GM18907 (cell line): ENCODE results near the gene VKORC1.

Source experiments
- ATAC-seq: cut with Tn5 transposase; IDR thresholded peaks from one replicate; pipeline ENCODE4 v1.9.1; 2021; ENCODE audit warnings: mild to moderate bottlenecking, moderate library complexity; ENCODE audit not compliant: unreplicated experiment

Gene VKORC1

DNA sequence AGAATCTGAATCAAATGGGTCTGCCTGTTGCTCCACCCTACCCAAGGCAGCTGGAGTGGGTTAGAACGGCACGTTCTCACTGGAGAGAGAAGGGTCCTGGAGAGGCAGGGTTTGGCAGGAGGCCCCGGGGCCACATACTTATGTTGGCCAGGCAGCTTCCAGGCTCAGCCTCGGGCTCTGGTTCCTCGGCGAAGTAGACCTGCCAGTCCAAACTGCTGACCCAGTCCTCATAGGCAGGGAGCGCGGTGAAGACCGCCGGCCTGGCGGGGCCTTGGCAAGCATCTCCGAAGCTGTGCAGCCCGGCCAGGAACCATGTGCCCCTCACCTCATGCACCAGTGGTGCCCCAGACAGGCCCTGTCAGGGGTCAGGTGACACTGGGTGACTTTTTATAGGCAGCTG, 10.6 kb downstream of the VKORC1 start:
- ATAC-seq = no peak

DNA sequence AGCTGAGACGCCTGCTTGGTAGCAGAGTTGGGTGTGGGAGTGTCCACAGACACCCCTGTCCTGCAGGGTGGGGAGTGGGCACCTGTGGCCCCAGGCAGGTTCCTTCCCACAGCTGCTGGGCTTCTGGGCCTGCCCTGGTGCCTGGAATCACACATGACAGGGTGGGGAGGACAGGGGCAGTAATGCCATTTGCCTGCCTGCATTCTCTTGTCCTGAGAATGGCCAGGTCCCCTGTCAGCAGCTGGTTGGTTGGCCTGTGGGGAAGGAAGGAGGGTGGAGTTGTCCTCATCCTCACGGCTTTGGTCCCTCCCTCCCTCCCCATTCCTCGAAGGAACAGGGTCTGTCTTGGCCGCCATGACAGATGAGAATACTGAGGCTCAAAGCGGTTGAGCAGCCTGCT, 11.0 kb downstream of the VKORC1 start:
- ATAC-seq = no peak

DNA sequence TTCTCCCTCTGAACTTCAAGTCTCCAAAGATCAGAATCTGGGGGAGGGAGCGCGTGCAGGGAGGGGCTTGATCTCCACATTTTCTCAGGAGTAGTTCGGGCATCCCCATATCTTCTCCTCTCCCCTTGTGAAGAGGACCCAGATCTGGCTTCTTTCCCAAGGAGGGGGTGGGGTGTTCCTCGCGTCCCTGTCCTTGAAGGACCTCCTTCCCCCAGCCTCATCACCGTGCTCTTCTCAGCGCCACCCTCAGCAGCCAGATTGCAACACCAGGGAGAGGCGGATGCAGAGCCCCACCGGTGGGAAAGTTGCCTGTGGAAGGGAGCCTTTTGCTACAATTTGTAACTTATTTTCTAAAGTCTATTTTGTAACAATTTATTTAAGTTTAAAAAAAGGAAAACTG, 11.5 kb downstream of the VKORC1 start:
- ATAC-seq = no peak

DNA sequence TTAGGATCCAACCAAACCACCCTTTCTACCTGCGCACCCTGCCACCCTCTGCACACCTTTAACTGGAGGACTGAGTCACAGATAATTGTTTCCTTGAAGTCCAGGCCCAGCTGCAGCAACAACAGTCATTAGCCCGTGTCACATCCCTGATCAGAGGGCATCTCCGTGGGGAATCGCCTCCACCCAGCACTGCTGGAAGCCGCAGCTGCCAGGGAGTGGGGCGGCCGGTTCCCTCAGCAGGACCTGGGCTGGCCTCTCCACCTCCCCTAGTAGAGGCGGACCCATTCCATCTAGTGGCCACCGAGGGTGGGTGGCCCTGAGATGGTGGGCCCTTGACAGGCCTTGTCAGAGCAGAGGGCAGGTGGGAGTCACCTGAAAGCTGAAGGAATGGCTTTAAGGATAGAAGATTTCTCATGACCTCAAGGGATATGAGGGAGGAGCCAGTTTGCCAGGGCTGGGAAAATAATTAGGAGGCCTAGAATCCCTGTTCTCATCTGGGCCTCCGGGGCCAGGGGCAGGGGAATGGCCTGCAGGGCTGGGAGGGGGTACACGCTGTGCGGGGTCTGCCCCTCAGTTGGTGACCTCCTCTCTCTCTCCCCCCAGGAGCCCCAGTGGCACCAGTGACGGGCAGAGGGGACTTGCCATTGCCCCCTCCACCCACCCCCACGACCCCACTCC, 12.1 kb downstream of the VKORC1 start:
- no peak for ATAC-seq

DNA sequence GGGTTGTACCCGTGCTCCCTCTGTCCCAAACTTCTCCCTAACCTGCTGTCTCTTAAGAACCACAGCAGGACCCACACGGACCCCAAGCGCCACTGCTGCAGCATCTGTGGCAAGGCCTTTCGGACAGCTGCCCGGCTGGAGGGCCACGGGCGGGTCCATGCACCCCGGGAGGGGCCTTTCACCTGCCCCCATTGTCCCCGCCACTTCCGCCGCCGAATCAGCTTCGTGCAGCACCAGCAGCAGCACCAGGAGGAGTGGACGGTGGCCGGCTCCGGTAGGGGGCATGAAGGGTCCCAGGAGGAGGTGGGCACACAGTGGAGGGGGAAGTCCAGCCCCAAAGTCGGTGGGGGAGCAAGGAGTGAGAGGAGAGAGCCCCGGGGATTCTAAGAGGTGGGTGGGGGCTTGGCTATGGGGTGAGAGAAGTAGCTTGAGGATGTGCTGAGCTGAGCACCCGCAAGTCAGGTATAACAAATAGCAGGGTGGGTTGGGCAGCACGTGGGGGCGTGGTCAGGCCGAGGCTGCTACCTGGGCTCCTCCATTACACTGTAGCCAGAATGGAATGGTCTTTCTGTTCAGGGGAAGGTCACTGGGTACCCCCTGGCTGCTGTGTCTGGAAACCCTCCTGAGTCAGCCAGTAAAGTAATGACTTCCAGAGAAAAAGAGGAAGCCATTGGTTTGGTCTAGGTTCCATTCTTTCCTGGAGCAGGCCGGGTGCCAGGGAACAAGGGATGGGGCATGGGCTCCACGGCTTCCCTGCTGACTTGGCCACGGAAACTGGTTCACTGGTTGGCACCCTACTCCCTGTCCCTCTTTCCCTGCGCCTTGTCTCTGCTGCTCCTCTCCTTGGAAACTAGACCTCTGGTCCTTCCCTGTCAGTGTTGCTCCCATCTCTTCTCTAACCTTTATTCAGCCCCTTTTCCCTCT, 12.9 kb downstream of the VKORC1 start:
- ATAC-seq = no peak

DNA sequence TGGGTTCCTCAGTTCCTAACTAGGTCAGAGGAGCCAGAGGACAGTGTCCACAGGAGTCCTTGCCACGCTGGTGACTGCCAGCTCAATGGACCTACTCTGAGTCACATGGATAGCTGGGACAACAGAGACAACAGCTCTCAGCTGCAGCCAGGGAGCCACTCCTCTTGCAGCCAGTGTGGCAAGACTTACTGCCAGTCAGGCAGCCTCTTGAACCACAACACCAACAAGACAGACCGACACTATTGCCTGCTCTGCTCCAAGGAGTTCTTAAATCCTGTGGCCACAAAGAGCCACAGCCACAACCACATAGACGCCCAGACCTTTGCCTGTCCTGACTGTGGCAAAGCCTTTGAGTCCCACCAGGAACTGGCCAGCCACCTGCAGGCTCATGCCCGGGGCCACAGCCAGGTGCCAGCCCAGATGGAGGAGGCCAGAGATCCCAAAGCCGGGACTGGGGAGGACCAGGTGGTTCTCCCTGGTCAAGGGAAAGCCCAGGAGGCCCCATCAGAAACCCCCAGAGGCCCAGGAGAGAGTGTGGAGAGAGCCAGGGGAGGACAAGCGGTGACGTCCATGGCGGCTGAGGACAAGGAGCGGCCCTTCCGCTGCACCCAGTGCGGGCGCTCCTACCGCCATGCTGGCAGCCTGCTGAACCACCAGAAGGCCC, 13.7 kb downstream of the VKORC1 start:
- no peak for ATAC-seq

DNA sequence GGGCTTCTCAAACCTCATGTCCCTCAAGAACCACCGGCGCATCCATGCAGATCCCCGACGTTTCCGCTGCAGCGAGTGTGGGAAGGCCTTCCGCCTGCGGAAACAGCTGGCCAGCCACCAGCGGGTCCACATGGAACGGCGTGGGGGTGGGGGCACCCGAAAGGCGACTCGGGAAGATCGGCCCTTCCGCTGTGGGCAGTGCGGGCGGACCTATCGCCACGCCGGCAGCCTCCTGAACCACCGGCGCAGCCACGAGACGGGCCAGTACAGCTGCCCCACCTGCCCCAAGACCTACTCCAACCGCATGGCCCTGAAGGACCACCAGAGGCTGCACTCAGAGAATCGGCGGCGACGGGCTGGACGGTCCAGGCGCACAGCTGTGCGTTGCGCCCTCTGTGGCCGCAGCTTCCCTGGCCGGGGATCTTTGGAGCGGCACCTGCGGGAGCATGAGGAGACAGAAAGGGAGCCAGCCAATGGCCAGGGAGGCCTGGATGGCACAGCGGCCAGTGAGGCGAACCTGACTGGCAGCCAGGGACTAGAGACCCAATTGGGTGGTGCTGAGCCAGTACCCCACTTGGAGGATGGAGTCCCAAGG, 14.5 kb downstream of the VKORC1 start:
- no peak for ATAC-seq

DNA sequence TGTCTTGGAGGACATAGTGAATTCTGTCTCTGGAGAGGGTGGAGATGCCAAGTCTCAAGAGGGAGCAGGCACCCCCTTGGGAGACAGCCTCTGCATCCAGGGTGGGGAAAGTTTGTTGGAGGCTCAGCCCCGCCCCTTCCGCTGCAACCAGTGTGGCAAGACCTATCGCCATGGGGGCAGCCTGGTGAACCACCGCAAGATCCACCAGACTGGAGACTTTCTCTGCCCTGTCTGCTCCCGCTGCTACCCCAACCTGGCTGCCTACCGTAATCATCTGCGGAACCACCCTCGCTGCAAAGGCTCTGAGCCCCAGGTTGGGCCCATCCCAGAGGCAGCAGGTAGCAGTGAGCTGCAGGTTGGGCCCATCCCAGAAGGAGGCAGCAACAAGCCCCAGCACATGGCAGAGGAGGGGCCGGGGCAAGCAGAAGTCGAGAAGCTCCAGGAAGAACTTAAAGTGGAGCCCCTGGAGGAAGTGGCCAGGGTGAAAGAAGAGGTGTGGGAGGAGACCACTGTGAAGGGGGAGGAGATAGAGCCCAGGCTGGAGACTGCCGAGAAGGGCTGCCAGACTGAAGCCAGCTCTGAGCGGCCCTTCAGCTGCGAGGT, 15.2 kb downstream of the VKORC1 start:
- ATAC-seq = no peak

DNA sequence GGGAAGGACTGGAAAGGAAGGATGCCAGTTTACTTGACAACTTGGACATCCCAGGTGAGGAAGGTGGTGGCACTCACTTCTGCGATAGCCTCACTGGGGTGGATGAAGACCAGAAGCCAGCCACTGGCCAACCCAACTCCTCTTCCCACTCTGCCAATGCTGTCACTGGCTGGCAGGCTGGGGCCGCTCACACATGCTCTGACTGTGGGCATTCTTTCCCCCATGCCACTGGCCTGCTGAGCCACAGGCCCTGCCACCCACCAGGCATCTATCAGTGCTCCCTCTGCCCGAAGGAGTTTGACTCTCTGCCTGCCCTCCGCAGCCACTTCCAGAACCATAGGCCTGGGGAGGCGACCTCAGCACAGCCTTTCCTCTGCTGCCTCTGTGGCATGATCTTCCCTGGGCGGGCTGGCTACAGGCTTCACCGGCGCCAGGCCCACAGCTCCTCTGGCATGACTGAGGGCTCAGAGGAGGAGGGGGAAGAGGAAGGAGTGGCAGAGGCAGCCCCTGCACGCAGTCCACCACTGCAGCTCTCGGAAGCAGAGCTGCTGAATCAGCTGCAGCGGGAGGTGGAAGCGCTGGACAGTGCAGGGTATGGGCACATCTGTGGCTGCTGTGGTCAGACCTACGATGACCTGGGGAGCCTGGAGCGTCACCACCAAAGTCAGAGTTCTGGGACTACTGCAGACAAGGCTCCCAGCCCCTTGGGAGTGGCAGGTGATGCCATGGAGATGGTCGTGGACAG, 15.8 kb downstream of the VKORC1 start:
- no peak for ATAC-seq

DNA sequence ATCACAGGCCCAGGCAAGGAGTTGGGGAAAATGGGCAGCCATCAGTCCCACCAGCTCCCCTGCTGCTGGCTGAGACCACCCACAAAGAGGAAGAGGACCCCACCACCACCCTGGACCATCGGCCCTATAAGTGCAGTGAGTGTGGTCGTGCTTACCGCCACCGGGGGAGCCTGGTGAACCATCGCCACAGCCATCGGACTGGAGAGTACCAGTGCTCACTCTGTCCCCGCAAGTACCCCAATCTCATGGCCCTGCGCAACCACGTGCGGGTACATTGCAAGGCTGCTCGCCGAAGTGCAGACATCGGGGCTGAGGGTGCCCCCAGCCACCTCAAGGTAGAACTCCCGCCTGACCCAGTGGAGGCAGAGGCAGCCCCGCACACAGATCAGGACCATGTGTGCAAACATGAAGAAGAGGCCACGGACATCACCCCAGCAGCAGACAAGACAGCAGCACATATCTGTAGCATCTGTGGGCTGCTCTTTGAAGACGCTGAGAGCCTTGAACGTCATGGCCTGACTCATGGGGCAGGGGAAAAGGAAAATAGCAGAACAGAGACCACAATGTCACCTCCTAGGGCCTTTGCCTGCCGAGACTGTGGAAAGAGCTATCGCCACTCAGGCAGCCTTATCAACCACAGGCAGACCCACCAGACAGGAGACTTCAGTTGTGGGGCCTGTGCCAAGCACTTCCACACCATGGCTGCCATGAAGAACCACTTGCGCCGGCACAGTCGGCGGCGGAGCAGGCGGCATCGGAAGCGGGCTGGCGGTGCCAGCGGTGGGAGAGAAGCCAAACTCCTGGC, 16.8 kb downstream of the VKORC1 start:
- ATAC-seq = no peak

DNA sequence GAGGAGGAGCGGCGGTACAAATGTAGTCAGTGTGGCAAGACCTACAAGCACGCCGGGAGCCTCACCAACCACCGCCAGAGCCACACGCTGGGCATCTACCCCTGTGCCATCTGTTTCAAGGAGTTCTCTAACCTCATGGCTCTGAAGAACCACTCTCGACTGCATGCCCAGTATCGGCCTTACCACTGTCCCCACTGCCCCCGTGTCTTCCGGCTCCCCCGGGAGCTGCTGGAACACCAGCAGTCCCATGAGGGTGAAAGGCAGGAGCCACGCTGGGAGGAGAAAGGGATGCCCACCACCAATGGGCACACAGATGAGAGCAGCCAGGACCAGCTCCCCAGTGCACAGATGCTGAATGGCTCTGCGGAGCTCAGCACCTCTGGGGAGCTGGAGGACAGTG, 17.6 kb downstream of the VKORC1 start:
- ATAC-seq = no peak

DNA sequence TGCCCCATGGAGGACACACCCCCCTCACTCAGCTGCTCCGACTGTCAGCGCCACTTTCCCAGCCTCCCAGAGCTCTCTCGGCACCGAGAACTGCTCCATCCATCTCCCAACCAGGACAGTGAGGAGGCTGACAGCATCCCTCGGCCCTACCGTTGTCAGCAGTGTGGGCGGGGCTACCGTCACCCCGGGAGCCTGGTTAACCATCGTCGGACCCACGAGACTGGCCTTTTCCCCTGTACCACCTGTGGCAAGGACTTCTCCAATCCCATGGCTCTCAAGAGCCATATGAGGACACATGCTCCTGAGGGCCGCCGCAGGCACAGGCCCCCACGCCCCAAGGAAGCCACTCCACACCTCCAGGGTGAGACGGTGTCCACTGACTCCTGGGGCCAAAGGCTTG, 18.3 kb downstream of the VKORC1 start:
- ATAC-seq = no peak

DNA sequence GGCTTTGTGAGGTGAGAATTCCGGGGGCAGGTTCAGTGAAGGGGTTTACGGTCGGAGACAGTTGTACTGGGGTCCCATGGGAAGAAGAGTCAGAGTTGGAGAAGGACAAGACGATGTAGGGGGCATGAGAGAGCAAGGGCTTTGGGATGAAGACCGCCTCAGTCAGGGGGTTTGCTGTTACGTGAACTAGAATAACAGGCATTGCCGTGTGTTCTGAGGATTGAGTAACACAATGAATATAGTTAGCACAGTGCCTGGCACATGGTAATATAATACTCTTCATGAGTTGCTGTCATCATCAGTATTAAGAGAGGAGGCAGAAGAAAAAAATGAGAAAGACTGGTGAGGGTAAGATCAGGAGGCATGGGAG, 19.8 kb downstream of the VKORC1 start:
- no peak for ATAC-seq

DNA sequence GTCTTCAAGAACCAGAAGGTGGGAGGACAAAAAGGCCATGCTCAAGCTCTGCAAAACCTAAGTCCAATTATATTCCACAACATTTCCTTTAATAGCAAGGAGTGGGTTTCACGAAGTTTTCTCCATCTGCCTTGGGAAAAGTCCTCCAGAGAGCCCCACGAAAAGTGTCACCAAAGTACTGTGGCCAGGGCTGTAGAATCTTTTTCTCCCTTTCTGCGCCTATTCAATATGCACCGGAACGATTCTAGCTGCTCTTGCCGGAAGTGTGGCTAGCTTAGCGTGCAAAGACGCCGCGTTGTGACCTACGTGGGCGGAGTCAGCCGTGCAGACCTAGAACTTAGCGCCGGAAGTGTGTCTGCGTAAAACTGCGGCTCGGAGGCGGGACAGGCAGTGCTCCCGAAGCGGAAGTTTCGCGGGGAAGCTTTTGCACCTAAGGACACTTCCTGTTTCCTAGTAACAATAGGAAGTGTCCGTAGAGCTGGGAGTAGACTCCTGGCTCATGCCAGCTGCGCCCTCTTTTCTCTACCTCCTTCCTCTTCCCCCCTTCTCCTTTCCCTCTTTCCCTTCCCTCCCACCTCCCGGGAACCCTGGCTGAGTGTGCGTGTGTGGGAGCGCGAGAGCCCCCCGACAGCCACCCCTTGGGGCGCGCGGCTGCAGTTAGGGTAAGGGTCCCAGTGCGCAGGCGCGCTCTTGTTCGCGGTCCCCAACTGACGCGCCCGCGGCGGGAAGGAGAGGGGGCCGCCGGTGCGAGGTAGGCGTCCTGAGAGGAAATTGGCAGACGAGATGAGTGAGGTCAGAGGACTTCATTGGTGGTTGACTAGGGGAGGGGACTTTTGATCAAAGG, 20.4 kb downstream of the VKORC1 start, which contains the start of the genes ZNF646 and ZNF668:
Gene ZNF646 (plus strand): TSS at position 453 of the 844 bp plus-strand sequence. CDS start 1,903 bp downstream, outside the sequence.
Gene ZNF668 (minus strand): TSS at position 271 of the 844 bp plus-strand sequence. CDS start 9,781 bp downstream, outside the sequence.
- peak; percentile 70 for ATAC-seq

DNA sequence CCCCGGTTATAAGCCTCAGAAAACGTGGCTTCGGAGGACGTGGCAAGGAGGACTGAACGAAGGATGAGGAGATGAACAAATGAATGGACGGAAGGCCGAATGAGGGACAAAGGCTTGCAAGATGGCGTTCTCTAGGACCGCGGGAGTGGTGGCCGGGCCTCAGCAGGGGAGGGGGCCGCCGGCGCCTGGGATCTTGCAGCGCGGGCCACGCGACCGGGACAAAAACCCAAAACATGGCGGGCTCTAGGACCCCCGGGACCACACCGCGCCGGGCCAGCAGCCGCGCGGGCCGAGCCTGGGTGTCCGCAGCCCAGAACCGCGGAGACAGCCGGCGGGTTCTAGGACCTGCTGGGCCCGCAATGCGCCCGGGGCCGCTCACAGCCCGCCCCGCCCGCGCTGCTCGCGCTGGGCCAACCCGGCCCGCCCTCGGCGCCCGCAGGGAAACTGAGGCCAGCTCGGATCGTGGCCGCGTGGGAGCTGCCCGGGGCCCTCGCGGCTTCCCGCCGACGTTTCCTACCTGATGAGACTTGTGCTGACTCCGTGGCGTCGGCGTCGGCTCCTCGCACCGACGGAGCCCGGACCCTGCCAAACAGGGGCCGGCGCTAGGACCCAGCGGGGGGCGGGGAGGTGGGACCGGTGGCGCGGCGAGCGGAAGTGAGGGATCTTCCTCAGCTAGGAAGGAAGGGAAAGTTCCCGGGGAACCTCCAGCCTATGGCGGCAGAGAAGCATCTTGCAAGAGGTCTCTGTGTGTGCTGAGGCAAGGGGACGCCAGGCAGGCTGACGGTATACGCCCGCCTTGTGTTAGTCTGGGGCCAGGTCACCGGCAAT, 21.2 kb downstream of the VKORC1 start:
- peak; percentile 59 for ATAC-seq

DNA sequence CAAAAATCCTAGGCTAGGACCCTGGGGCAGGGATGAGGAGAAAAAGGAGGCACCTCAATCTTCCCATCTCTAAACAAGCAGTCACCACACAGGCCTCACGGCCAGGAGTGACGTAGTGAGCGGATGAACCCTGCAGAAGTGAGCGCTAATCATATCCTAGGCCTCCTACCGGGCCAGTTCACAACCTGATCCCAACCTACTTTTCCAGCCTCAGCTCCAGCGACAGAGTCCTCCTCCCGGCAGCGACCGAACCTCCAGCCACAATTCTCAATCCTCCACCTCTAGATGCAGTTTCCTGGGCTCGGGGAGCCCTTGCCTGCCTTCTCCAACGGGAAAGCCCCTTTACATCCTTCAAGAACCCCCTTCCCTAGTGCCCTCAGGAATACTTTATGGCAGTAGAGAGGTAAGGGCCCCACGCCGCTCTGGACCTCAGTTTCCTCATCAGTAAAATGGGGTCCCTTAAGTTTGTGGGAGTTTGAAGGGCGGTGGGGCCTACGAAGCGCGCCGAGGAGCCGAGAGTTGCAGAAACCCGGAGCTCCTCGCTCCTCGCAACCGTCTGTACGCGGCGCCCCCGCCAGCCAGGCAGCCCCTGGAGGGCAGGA, 22.0 kb downstream of the VKORC1 start:
- ATAC-seq = peak; percentile 4

DNA sequence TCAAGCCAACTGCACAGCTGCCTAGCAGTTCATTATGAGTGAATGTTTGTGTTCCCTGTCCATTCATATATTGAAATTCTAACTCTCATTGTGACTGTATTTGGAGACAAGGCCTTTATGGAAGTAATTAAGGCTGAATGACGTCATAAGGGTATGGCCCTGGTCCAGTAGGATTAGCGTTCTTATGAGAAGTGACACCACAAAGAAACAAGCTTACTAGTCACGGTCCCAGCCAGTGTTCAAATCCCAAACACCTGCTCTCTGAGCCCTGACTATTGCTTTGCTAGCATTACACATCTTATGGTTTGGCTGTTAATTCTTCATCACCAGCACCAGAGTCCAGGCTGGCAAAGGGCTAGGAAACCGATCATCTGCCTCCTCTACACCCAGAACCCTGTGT, 22.7 kb downstream of the VKORC1 start:
- no peak for ATAC-seq
